ENCODE measurements around the gene TMEM201.
"Not testable (repeated sequence)": the region's sequence is repeated elsewhere in the genome, so short reads cannot be mapped to it uniquely, and the experiment has no call there.

Gene TMEM201

DNA sequence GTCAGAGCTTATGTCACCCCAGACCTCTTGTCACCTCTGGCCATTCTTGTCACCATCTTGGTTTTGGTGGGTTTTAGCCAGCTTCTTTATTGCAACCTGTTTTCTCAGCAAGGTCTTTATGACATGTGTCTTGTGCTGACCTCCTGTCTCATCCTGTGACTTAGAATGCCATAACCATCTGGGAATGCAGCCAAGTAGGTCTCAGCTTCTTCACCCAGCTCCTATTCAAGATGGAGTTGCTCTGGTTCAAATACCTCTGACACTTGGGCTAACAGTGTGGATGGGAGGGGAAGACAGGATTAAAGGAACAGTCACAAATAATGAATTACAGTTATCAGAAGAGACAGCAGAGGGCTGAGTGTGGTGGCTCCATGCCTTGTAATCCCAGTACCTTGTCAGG is 32.3 kb downstream of the TMEM201 start:
- DNase-seq (ENCODE audit: low read depth in 2 of 2): no peak

DNA sequence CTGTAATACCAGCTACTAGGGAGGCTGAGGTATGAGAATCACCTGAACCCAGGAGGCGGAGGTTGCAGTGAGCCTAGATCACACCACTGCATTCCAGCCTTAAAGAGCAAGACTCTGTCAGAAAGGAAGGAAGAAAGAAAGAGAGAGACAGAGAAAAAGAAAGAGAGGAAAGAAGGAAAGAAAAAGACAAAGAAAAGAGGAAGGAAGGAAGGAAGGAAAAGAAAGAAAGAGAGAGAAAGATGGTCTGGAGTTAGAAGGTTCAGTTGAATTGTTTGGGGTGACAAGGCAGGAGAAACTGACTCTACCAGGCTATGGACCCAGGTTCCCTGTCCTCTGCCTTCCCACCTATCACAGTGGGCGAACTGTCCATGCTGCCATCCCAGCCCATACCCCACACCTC is 35.4 kb downstream of the TMEM201 start:
- DNase-seq (ENCODE audit: low read depth in 2 of 2): no peak

DNA sequence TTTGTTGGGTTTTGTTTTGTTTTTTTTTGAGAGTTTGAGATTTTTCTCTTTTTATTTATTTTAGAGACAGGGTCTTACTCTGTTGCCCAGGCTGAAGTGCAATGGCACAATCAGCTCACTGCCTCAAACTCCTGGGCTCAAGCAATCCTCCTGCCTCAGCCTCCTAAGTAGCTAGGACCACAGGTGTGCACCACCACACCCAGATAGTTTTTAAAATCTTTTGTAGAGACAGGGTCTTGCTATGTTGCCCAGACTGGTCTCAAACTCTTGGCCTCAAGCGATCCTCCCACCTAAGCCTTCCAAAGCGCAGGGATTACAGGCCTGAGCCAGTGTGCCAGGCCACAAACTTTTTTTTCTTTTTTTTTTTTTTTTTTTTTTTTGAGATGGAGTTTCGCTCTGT is 36.3 kb downstream of the TMEM201 start:
- DNase-seq (ENCODE audit: low read depth in 2 of 2): not testable (repeated sequence)

DNA sequence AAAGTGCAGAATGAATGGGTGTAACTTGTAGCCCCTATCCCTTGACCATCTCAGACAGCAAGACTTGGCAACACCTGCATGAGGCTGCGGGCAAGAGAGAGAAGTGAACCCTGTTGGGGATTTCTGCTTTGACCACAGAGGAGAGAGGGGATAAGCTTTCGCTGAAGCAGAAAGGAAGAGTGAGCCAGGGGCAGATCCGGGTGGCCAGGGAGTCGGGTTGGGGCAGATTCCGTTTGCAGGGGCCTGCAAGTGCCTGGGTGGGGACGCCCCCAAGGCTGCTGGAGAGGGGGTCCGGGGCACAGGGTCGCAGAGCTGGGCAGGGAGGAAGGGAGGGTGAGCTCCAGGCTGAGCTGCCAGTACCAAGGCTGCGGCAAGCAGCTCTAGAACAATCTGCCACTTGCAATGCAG is 37.5 kb downstream of the TMEM201 start:
- DNase-seq (ENCODE audit: low read depth in 2 of 2): no peak

DNA sequence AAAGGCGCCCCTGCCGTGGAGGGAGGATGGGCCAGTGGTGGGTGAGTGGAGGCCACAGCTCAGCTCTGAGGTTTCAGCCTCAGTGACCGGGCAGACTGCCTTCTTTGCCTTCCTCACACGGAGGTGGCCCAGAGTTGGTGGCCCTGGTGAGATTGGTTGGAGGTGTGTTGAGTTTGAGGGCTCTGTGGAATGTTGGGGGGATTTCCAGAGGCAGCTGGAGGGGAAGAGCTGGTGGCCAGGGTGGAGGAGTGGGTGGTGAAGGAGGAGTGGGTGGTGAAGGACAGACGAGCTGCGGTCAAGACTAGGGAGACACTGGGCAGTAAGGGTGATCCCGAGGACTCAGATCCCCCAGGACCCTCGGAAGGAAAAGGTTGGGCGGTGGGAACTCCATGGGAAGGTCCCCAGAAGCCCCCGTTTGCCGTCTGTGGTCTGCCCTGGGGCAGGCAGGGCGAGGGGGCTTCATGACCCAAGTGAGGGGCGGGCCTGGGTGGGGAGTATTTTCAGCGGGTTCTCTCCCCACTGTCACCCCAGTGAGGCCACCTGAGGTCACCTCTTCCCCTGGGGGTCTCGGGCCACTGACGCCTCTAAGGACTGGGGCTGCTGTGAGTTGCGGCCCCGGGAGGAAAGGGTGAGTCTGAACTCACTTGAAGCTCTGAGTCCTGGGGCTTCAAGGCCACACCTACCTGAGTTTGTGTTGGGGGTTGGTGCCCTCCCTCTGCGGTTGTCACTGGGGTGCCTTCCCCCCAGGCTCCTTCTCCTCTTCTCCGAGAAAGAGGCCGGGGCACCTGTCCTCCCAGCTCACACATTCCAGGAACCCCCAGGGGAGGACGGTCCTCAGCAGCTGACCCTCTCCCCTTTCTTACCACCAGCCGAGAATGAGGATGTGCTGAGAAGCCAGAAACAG is 40.1 kb downstream of the TMEM201 start:
- peak in 1 of 2 donors; percentile 51 for DNase-seq (ENCODE audit: low read depth in 2 of 2)

DNA sequence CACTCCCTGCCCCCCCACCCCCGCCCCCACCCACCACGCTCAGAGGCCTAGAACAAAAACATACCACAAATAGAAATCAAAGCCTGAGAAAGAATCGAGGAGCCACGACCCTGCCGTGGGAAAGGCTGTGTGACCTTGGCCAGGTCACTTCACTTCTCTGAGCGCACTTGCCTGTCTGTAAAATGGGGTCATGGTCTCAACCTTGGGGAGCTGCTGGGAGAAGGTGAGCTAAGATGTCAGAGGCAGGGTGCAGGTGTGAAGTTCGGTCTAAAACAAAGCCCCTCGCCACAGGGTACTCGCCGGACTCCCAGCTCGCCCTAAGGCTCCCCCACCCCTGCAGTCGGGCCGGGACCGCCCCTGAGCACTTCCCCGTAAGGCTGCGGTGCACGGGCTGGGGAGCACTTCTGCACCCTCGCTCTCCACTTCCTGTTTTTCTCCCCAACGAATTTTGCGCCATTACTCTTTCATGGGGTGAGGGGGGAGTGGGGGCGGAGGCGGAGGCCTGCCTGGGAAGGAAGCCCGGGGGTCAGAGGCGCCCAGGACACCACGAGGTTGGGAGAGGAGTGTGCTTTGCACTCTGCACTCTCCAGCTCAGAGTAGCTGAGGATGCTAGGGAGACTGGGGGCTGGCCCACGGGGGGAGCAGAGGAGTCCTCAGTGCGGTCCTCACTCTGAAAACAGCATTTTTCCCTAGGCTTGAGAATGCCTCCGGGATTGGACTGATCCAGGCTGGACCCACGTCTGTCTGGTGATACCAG is 40.9 kb downstream of the TMEM201 start:
- DNase-seq (ENCODE audit: low read depth in 2 of 2): peak in 1 of 2 donors; percentile 49

DNA sequence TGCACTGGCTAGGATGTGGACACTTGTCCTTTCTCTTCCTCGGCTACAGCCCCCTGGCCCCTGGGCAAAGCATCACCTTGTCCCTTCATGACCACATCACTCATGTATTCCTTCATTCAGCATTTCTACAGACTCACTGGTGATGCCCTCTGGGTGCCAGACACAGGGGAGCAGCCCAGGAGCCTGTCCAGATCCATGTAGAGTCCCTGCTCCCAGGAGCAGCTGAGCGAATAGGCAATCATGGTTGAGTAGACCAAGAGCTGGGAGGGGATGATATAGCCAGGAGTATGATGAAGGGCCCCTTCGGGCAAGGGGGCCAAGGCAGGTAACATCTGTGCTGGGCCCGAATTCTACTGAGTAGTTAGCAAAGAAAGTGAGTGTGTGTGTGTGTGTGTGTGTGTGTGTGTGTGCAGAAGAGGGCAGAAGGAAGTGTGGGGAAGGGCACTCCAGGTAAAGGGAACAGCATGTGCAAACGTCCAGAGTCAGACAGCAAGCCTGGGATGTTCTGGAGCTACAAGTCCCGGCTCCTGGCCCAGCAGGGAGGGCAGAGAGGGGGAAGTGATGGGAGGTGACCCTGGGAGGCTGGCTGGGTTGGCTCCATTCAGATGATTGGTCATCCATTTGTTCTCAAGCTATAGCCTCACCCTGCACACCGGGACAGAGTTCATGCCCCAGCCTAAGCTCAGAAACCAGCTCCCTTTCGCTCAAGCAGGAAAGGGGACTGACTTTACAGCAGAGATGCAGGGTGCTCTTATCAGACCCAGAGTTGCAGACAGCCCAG is 41.8 kb downstream of the TMEM201 start:
- DNase-seq (ENCODE audit: low read depth in 2 of 2): no peak

DNA sequence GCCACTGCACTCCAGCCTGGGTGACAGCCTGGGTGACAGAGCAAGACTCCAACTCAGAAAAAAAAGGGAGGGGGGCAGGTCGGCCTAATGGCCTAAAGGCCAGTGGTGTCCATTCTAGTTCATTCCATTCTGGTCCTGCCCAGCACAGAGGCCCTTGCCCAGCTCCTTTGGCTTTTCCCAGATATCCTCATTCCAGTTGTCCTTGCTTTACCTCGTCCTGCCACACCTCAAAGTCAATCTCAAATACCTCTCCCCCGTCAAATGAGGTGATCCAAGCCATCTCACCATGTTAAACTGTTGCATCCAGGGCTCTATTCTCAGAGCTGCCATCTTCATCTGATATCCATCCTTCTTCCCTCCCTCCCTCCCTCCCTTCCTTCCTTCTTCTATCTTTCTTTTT is 42.9 kb downstream of the TMEM201 start:
- no peak for DNase-seq (ENCODE audit: low read depth in 2 of 2)

DNA sequence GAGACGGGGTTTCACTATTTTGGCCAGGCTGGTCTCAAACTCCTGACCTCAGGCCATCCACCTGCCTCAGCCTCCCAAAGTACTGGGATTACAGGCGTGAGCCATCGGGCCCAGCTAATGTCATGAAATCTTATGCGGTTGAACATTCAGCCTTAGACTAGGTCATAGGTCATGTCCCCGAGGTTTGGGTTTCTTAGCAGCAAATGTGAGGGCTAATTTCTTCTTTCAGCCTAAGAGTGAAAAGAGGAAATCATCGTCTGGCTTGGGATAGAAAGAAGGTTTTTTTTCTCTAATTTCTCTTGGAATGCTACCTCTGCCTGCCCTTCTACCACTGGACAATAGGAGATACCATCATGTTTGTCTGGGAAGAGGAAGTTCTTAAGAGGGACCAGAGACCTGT is 44.8 kb downstream of the TMEM201 start:
- no peak for DNase-seq (ENCODE audit: low read depth in 2 of 2)

DNA sequence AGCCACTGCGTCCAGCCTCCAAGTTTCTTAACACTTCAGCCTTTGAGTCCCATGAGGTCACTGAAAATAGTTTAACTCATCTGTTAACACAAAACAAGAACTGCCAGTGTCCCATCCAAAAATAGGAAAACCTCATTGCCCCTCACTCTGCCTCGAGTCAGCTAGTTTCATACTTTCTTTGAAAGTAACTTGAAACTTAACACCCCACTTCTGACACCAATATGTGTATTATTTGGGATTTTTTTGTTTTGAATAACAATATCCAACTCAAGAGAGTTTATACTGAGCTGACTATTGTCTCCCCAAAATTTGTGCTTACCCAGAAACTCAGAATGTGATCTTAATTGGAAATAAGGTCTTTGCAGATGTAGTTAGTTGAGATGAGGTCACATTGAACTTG is 45.9 kb downstream of the TMEM201 start:
- no peak for DNase-seq (ENCODE audit: low read depth in 2 of 2)

DNA sequence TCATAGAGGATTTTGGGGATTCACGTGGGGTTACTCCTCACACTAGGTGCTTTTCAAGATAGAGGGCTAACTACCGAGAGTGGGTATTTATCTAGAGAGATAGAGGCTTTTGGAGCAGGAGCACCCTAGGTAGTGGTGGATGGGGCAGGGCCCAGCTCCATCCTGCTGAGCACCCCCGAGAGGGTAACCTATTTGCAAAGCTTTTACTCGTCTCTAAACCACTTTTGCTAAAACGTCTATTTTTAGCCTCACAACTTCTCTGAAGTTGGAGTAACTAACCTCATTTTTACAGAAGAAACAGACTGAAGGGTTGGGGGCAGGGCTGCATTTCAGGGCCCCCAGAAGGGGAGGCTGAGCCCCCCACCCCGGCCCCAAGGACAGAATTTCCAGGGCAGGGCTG is 50.5 kb downstream of the TMEM201 start:
- no peak for DNase-seq (ENCODE audit: low read depth in 2 of 2)

DNA sequence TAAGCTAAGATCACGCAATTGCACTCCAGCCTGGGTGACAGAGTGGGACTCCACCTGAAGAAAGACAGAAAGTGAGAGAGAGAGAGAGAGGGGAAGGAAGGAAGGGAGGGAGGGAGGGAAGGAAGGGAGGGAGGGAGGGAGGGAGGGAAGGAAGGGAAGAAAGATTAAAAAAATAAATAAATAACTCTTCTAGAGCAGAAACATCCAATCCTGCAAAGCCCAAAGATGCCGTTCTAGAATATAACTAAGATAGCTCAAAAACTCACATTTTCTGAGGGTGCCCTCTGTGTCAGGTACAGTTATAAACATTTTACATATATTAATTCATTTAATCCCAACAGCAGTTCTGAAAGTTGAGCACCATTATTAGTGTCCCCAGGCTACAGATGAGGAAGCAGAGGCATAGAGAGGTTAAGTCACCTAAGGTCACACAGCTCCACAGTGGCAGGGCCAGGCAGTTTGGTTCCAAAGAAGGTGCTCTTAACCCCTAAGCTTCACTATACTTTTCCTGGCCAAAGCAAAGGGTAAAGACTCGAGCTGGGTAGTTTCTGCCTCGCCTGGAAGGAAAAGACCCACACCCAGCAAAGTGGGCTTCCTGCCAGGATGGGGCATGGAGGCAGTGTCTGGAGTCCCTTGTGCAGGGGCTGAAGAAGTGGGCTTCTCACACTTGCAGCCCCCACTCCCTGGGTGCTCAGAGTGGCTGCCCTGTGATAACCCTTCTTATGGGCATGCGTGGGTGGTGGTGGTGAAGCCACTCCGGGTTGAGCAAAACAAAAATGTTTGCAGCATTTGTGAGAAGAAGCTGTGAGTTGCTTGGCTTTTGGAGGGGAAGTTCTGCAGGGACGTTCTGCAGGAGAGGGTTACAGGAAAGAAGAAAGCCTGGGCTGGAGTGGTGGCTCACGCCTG is 54.9 kb downstream of the TMEM201 start:
- DNase-seq (ENCODE audit: low read depth in 2 of 2): no peak

DNA sequence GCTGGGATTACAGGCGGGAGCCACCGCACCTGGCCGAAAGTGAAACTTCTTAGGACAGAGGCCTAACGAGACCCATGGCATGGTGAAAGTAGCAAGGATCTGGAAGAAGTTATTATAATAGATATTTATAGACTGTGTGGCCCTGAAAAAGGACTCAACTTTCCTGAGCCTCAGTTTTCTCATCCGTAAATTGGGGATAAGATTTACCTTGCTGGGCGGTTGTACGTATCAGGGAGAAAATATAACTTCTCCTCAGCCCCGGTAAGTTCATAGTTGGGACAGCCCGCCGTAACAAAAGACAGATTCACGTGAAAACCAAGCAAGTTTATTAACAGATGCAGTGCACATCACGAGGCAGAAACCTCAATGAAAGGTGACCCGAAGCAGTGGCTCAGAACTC is 57.3 kb downstream of the TMEM201 start:
- no peak for DNase-seq (ENCODE audit: low read depth in 2 of 2)

DNA sequence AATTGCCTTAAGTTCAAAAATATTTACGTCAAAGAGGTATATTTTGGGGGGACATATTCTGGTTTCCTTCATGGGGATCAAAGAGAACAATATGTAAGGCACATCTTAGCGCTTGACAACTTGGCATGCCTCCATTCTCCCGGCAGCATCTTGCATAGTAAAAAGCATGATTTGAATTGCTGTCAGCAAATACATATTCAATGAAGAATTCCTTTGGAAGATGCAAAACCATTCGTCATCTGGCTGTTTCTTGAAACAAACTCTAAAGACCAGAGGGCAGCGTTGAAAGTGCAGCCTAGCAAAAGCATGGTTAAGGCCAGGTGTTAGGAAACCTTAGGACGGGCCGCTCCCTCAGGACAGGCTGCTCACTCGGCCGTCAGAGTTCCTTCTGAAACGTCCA is 59.5 kb downstream of the TMEM201 start:
- DNase-seq (ENCODE audit: low read depth in 2 of 2): no peak

DNA sequence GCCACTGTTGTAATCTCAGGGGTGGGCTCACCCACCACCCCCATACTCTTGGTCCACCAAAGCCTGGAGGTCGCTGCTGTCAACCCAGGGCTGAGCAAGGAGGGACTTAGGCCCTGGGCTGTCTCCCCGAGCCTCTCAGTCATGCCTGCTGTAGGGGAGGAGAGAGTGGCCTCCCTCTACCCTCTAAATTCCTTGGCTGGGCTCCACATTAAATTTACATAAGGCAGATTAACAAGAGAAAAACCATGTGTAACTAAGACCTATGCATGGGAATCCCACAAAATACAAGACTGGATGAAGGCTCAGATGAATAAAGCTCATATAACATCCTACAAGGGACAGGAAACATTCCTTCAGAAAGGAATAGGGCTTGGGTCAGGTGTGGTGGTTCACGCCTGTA is 61.1 kb downstream of the TMEM201 start:
- DNase-seq (ENCODE audit: low read depth in 2 of 2): no peak

DNA sequence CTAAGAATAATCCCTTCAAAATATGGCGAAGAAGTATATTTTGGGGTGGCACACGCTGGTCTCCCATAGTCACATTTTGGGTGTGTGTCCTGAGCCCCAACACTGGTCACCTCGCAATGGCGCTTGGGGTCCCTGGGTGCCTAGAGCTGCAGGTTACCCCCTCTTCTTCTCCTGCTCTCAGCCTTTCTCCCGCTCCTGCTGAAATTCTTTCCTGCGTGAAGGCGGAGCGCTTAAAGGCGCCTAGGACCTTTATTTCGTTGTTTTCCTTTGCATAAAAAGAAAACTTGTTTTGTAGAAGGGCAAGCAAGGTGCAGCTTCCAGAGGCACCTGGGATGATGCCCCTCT is 62.5 kb downstream of the TMEM201 start:
- no peak for DNase-seq (ENCODE audit: low read depth in 2 of 2)

DNA sequence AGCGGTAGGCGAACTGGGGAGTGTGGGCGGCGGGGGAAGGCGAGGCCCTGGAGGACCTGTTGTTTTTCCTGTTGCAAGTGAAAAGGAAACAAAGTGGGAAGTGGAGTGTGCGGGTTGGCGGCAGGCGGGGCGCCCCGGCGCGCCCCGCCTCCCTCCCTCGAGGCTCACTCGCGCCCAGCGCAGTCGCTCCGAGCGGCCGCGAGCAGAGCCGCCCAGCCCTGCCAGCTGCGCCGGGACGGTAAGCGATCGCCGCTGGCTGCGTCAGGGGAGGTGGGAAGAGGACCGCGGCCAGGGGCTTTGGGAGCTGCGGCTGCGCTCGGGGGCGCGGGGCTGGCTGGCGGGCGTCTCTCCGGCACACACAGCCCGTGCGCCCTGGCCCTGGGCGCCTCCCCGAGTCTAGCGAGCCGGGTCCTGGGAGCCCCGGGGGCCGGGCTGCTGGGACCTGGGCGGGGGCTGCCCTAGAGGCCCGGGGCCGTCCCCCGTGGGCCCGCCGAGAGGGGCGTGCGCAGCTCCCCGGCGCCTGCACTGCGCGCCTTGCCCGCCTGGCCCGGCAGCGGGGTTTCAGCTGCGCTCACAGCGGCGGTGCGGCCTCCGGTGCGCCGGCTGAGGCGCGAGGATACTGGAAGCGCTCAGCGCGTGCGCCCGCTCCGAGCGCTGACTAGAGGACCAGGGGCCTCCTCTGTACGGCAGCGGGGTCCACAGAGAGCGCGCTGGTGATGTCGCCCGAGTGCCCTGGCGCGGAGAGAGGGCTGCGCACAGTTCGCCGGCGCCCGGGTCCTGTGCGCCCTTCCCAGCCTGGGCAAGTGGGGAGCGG is 63.1 kb downstream of the TMEM201 start, which contains the start of gene PIK3CD:
Gene PIK3CD, plus strand, starts transcription at position 167 of the 814 bp plus-strand sequence. CDS start 58,725 bp downstream, outside the sequence.
- no peak for DNase-seq (ENCODE audit: low read depth in 2 of 2)

DNA sequence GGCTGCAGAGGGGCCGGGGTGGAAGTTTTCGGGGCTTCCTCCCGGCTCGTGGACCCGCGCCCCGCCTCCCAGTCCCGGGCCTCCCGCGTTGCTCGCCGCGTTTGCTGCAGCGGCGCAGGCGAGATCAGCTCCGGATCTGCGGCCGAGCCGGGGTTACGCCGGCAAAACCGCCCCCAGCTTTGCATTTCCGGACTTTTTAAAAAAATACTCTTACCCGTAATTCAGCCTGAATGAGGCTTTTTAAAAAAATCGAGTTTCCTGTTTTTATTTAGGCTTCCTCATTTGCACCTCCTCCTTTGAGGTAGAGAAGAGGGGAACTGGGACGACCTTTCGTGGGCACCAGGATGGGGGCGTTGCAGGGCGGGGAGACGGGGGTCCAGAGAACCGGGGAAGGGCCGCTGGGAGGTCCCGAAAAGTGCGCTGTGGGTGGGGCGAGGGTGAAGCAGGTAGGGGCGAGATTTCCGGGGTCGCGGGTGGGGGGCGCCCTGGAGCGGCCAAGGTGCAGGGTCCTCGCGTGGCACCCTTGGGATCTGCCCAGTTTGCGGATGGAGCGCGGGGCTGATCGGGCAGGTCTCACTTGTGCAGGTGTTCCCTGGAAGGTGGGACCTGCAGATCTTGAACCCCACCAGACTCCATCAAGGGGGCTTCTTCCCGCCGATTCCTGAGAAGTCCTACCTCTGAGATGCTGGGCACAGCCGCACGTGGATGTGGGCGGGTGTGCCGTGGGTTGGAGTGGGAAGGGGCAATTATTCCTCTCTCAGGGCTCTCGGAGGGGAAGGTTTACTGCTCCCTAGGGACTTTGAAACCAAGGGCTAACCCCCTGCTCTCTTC is 63.9 kb downstream of the TMEM201 start:
- DNase-seq (ENCODE audit: low read depth in 2 of 2): peak in 1 of 2 donors; percentile 48

DNA sequence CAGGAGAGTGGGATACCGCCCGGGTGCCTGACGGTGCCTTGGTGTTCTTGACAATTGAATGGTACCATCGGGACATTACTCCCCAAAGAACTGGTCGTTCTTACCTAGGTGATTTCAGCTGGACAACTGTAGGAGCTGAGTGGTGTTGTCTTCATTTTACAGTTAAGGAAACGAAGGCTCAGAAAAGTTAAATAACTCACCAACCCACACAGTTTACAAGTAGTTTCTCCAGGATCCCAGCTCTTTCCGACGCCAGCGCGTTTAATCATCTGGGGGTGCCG is 64.4 kb downstream of the TMEM201 start:
- no peak for DNase-seq (ENCODE audit: low read depth in 2 of 2)
